ENCODE results near the gene GRK4. TPM values are rescaled to one million over a fixed set of nuclear protein-coding genes. Genes with fewer than 3 reads are reported as not detected.
"Not testable (repeated sequence)": the region's sequence is repeated elsewhere in the genome, so short reads cannot be mapped to it uniquely, and the experiment has no call there.

The GRK4 gene
- total and polyA plus RNA-seq, 2 of the 4 experiments (the other 2 are of a cell fraction) = 1.6 to 2.2 TPM

GRCh38 chr4:2958446-2958845 lies 4.9 kb upstream of the GRK4 start:
- Histone ChIP-seq H3K36me3 (ENCODE audit: control insufficient read depth, insufficient read depth, low read length) (peaks cover 28% of the 10 kb centered on the region), H3K23ac (ENCODE audit: low read depth, low read length) (peak overlapping the region; percentile 27), H3K18ac (ENCODE audit: low read depth, low read length) (no peak overlapping the region), H2AFZ (replicated peaks; ENCODE audit: low read length, poor library complexity) (no peak overlapping the region), H4K5ac (ENCODE audit: low read depth, low read length) (peak overlapping the region; percentile 3; the same call in 1 of the 2 replicates), H2AK5ac (ENCODE audit: low read depth, low read length) (peak overlapping the region; percentile 19; the same call in 1 of the 2 replicates), H3K9ac (ENCODE audit: low read depth, low read length) (no peak overlapping the region), H3K4me2 (ENCODE audit: low read depth, low read length) (peak overlapping the region; percentile 18), H3K14ac (replicated peaks; ENCODE audit: low read depth, low read length) (peak overlapping the region; percentile 21; the same call in 1 of the 2 replicates), H2BK20ac (ENCODE audit: low read depth, low read length) (no peak overlapping the region), H3K27ac (ENCODE audit: insufficient read depth, low read length) (peak overlapping the region; percentile 0; the same call in 1 of the 2 replicates), H3K56ac (ENCODE audit: extremely low read depth, insufficient read depth, low read length) (no peak overlapping the region), H3K4me1 (ENCODE audit: control insufficient read depth, insufficient read depth, low read length) (peaks cover 15% of the 10 kb centered on the region), H4K91ac (ENCODE audit: insufficient read depth, low read depth, low read length) (no peak overlapping the region), H3K4me3 (ENCODE audit: insufficient read depth, low read depth, low read length) (no peak overlapping the region), H3K9me3 (ENCODE audit: control insufficient read depth, insufficient read depth, low read length) (no peaks in the 10 kb centered on the region), H3K79me1 (ENCODE audit: low read depth in 1 of 2, low read length in 2 of 2) (peaks cover 39 to 65% of the 10 kb centered on the region in 2 experiments), H3K27me3 (ENCODE audit: control insufficient read depth, insufficient read depth, low read length) (no peaks in the 10 kb centered on the region), H2AK9ac (replicated peaks; ENCODE audit: low read depth, low read length, poor library complexity) (no peak overlapping the region), H2BK120ac (ENCODE audit: low read depth, low read length) (peak overlapping the region; percentile 12), H4K20me1 (ENCODE audit: insufficient read depth, low read length) (peaks cover 51% of the 10 kb centered on the region), H2BK5ac (ENCODE audit: low read depth, low read length, poor library complexity, severe bottlenecking) (peak overlapping the region; percentile 69), H4K8ac (ENCODE audit: low read depth in 2 of 2, low read length in 2 of 2) (peak overlapping the region in 1 of 2 experiments; percentile 27; a peak in 1 of 4 replicates), H3K4ac (ENCODE audit: low read depth, low read length) (peak overlapping the region; percentile 33; the same call in 1 of the 2 replicates), H3K9me1 (ENCODE audit: insufficient read depth, low read length) (peaks cover 19% of the 10 kb centered on the region), H2BK15ac (ENCODE audit: low read depth, low read length) (no peak overlapping the region)
- intact Hi-C loops (cut with micrococcal nuclease) = no loop called here
- CTCF ChIA-PET = no interaction called here
- in situ Hi-C loops (cut with MboI; ENCODE audit: low sequenced_read_pairs) = no loop called here
- BruUV-seq (replicated peaks) = no TSS peak
- POLR2A ChIA-PET (ENCODE audit: unreplicated experiment) = no interaction called here
- TF ChIP-seq RAD21 (IDR thresholded peaks at IDR 0.05; ENCODE audit: low read length) (no peak), MXI1 (IDR thresholded peaks at IDR 0.05; ENCODE audit: borderline replicate concordance, low read depth, low read length) (no peak), RFX5 (IDR thresholded peaks at IDR 0.05; ENCODE audit: low read depth, low read length) (no peak), SMC3 (IDR thresholded peaks at IDR 0.05; ENCODE audit: low read depth, low read length) (no peak)
- dilution Hi-C loops (cut with HindIII; ENCODE audit: low sequenced_read_pairs, unreplicated experiment) = no loop called here
- WGBS, 2 experiments (ENCODE audit: extremely low coverage in 2 of 2, insufficient read length in 1 of 2) = 44% methylated on average over 5 of the region's 9 CpGs; no CpG with 5 or more reads in 1 of the 2 experiments
- ATAC-seq (ENCODE audit: low read depth) = no peak
- DNase-seq = peak; percentile 47

- Histone ChIP-seq H4K20me1 (ENCODE audit: insufficient read depth, low read length) (peaks cover 42% of the 10 kb centered on the region), H3K4me1 (ENCODE audit: control insufficient read depth, insufficient read depth, low read length) (peaks cover 15% of the 10 kb centered on the region), H3K9me1 (ENCODE audit: insufficient read depth, low read length) (peaks cover 19% of the 10 kb centered on the region), H3K36me3 (ENCODE audit: control insufficient read depth, insufficient read depth, low read length) (peaks cover 15% of the 10 kb centered on the region), H3K79me1 (ENCODE audit: low read depth in 1 of 2, low read length in 2 of 2) (peaks cover 42 to 70% of the 10 kb centered on the region in 2 experiments)
- POLR2A ChIA-PET (ENCODE audit: unreplicated experiment); H2AK9ac ChIP-seq (replicated peaks; ENCODE audit: low read depth, low read length, poor library complexity); H4K91ac ChIP-seq (ENCODE audit: insufficient read depth, low read depth, low read length); ATAC-seq (ENCODE audit: low read depth); H4K8ac ChIP-seq (ENCODE audit: low read depth in 2 of 2, low read length in 2 of 2); H3K4ac ChIP-seq (ENCODE audit: low read depth, low read length); H3K9ac ChIP-seq (ENCODE audit: low read depth, low read length); intact Hi-C loops (cut with micrococcal nuclease); H2BK20ac ChIP-seq (ENCODE audit: low read depth, low read length); H4K5ac ChIP-seq (ENCODE audit: low read depth, low read length); H3K18ac ChIP-seq (ENCODE audit: low read depth, low read length); H3K9me3 ChIP-seq (ENCODE audit: control insufficient read depth, insufficient read depth, low read length); H2AFZ ChIP-seq (replicated peaks; ENCODE audit: low read length, poor library complexity); H3K27me3 ChIP-seq (ENCODE audit: control insufficient read depth, insufficient read depth, low read length); CTCF ChIA-PET; DNase-seq; in situ Hi-C loops (cut with MboI; ENCODE audit: low sequenced_read_pairs); BruUV-seq (replicated peaks); H2AK5ac ChIP-seq (ENCODE audit: low read depth, low read length); H3K23ac ChIP-seq (ENCODE audit: low read depth, low read length); H3K14ac ChIP-seq (replicated peaks; ENCODE audit: low read depth, low read length); H3K4me3 ChIP-seq (ENCODE audit: insufficient read depth, low read depth, low read length); H3K4me2 ChIP-seq (ENCODE audit: low read depth, low read length); dilution Hi-C loops (cut with HindIII; ENCODE audit: low sequenced_read_pairs, unreplicated experiment); H2BK120ac ChIP-seq (ENCODE audit: low read depth, low read length); H3K56ac ChIP-seq (ENCODE audit: extremely low read depth, insufficient read depth, low read length); H2BK5ac ChIP-seq (ENCODE audit: low read depth, low read length, poor library complexity, severe bottlenecking); H3K27ac ChIP-seq (ENCODE audit: insufficient read depth, low read length); H2BK15ac ChIP-seq (ENCODE audit: low read depth, low read length): not testable (repeated sequence)
- WGBS, 2 experiments (ENCODE audit: extremely low coverage in 2 of 2, insufficient read length in 1 of 2) = no CpG with 5 or more reads among the region's 4 CpGs
Measured at GRCh38 chr4:2960450-2960849, 2.9 kb upstream of the GRK4 start.
